ENCODE results near the gene FYCO1. TPM values are rescaled to one million over a fixed set of nuclear protein-coding genes. Genes with fewer than 3 reads are reported as not detected.

Gene FYCO1
- polyA plus RNA-seq, 2 of the 4 experiments (the other 2 are of a cell fraction): 3.7 to 4.4 TPM

GRCh38 chr3:46031269-46031668, 35.6 kb upstream of the FYCO1 start:
- ChIA-PET CTCF (no interaction called here), POLR2A (no interaction called here)
- H3K9me3 ChIP-seq: no peaks in the 10 kb centered on the region; the same call in 2 of the 3 replicates
- H3K4me1 ChIP-seq: no peaks in the 10 kb centered on the region
- no peak overlapping the region for H3K27ac ChIP-seq
- 0% methylated on average over 1 of the region's 4 CpGs for WGBS (ENCODE audit: missing lambda C conversion rate)
- TF ChIP-seq E2F6 (IDR thresholded peaks at IDR 0.05; ENCODE audit: borderline replicate concordance, low read depth) (no peak), FOXS1 (CRISPR knock-in tag; IDR thresholded peaks at IDR 0.05) (no peak), CBX8 (IDR thresholded peaks at IDR 0.05) (no peak), RNF2 (IDR thresholded peaks at IDR 0.05; ENCODE audit: borderline replicate concordance, low read depth) (no peak), ELK1 (IDR thresholded peaks at IDR 0.05; ENCODE audit: low read depth, low read length) (no peak), SMC3 (IDR thresholded peaks at IDR 0.05) (no peak), TP53 (CRISPR knock-in tag; IDR thresholded peaks at IDR 0.05) (no peak), PHF8 (IDR thresholded peaks at IDR 0.05; ENCODE audit: borderline replicate concordance, low read depth) (no peak), MAFK (IDR thresholded peaks at IDR 0.05; ENCODE audit: partially characterized antibody) (no peak), HOXB13 (CRISPR knock-in tag; IDR thresholded peaks at IDR 0.05; ENCODE audit: low read depth) (no peak), MAX (IDR thresholded peaks at IDR 0.05) (no peak), CTCF (IDR thresholded peaks at IDR 0.05) (no peak), NR3C1 (IDR thresholded peaks at IDR 0.05) (no peak), GATA3 (IDR thresholded peaks at IDR 0.05; ENCODE audit: borderline replicate concordance) (no peak), HES2 (IDR thresholded peaks at IDR 0.05) (no peak)
- TF ChIP-seq, protein P1, sequence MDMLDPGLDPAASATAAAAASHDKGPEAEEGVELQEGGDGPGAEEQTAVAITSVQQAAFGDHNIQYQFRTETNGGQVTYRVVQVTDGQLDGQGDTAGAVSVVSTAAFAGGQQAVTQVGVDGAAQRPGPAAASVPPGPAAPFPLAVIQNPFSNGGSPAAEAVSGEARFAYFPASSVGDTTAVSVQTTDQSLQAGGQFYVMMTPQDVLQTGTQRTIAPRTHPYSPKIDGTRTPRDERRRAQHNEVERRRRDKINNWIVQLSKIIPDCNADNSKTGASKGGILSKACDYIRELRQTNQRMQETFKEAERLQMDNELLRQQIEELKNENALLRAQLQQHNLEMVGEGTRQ (IDR thresholded peaks at IDR 0.05): no peak
- no peak for ATAC-seq
- no peak for DNase-seq (ENCODE audit: low read depth in 1 of 2, low spot score in 1 of 2)
- H3K4me3 ChIP-seq: no peak overlapping the region
- no peak overlapping the region for H3K4me2 ChIP-seq
- no peak for FAIRE-seq

GRCh38 chr3:46030626-46031025, 35.0 kb upstream of the FYCO1 start:
- no peak overlapping the region for H3K4me3 ChIP-seq
- POLR2A ChIA-PET: no interaction called here
- FAIRE-seq: no peak
- no peak for ATAC-seq
- H3K4me2 ChIP-seq: no peak overlapping the region
- no peaks in the 10 kb centered on the region; the same call in 2 of the 3 replicates for H3K9me3 ChIP-seq
- WGBS (ENCODE audit: missing lambda C conversion rate): 29% methylated on average over 3 of the region's 6 CpGs
- no peak for DNase-seq (ENCODE audit: low read depth in 1 of 2, low spot score in 1 of 2)
- H3K27ac ChIP-seq: no peak overlapping the region
- CTCF ChIA-PET: interaction anchor here (1.1 kb wide), 1 partner anchor 49 kb away, joined by 3 read pairs; no protein-coding TSS in a partner anchor
- no peak for TF ChIP-seq ELK1 (IDR thresholded peaks at IDR 0.05; ENCODE audit: low read depth, low read length)
- TF ChIP-seq POLR2A (IDR thresholded peaks at IDR 0.05; ENCODE audit: low read length): no peak
- no peak for TF ChIP-seq RAD21 (conservative IDR thresholded peaks at IDR 0.05 in 1 of 2, IDR thresholded peaks at IDR 0.05 in 1 of 2)
- no peak for TF ChIP-seq CHD4 (IDR thresholded peaks at IDR 0.05; ENCODE audit: borderline replicate concordance)
- TF ChIP-seq CTCF (IDR thresholded peaks at IDR 0.05): no peak
- TF ChIP-seq MAZ (IDR thresholded peaks at IDR 0.05; ENCODE audit: borderline replicate concordance, low read depth, low read length): no peak
- TF ChIP-seq ZSCAN20 (CRISPR knock-in tag; IDR thresholded peaks at IDR 0.05): no peak
- TF ChIP-seq, protein P1 (IDR thresholded peaks at IDR 0.05): no peak
- TF ChIP-seq EP300 (IDR thresholded peaks at IDR 0.05): no peak
- no peak for TF ChIP-seq SREBF2 (IDR thresholded peaks at IDR 0.05)
- H3K4me1 ChIP-seq: no peaks in the 10 kb centered on the region

All from A549 (cell line).